LHCN-M2 (cell line): ENCODE results near the gene RAD51. TPM values are rescaled to one million over a fixed set of nuclear protein-coding genes. Genes with fewer than 3 reads are reported as not detected.
A peak's percentile ranks its signal among the peaks of the same experiment; 100 is the strongest.

ENCODE experiments used
- DNase-seq: peaks from one replicate; pipeline ENCODE4 v3.0.0-alpha.2; 2012; ENCODE audit warnings: low read depth
- total RNA-seq: library from RNA; depleted of rRNA; stranded (reverse); fragments of >200 nt; gene quantifications from 2 replicates; pipeline ENCODE4 v1.2.3, GENCODE V29; 2014

The RAD51 gene
- total RNA-seq, 1 experiment from 2014 or later: 16.2 TPM

- DNase-seq: no peak
These were observed 68.2 kb downstream of the RAD51 start for GRCh38 chr15:40762919-40763800.

- peak; percentile 56 for DNase-seq
These were observed 69.0 kb downstream of the RAD51 start, which contains the start of gene GCHFR for GRCh38 chr15:40763801-40764628. GCHFR (plus strand) TSS chr15:40764068; CDS start chr15:40764181, 113 bp downstream.

GRCh38 chr15:40764629-40765103 is 69.7 kb downstream of the RAD51 start:
- DNase-seq: no peak

GRCh38 chr15:40766194-40766815 is 71.3 kb downstream of the RAD51 start:
- no peak for DNase-seq

GRCh38 chr15:40766906-40767837 is 72.2 kb downstream of the RAD51 start:
- no peak for DNase-seq

GRCh38 chr15:40767838-40768500 is 73.0 kb downstream of the RAD51 start:
- DNase-seq: no peak

GRCh38 chr15:40768521-40769273 is 73.7 kb downstream of the RAD51 start:
- no peak for DNase-seq

- DNase-seq: no peak
These were observed 74.5 kb downstream of the RAD51 start, which contains the start of gene C15orf62 for GRCh38 chr15:40769274-40770146. C15orf62 (plus strand) TSS chr15:40769980; CDS start chr15:40770496, 516 bp downstream.

- peak; percentile 42 for DNase-seq
These were observed 75.3 kb downstream of the RAD51 start for GRCh38 chr15:40770147-40770721.

GRCh38 chr15:40771242-40771641 is 76.3 kb downstream of the RAD51 start:
- DNase-seq: no peak

GRCh38 chr15:40772014-40772413 is 77.0 kb downstream of the RAD51 start:
- no peak for DNase-seq

- DNase-seq: no peak
These were observed 78.5 kb downstream of the RAD51 start for GRCh38 chr15:40773496-40773895.

GRCh38 chr15:40773902-40774301 is 78.9 kb downstream of the RAD51 start:
- no peak for DNase-seq

- no peak for DNase-seq
These were observed 80.0 kb downstream of the RAD51 start for GRCh38 chr15:40775007-40775406.

GRCh38 chr15:40775740-40776536 is 81.0 kb downstream of the RAD51 start:
- no peak for DNase-seq

- DNase-seq: peak; percentile 76
These were observed 81.7 kb downstream of the RAD51 start for GRCh38 chr15:40776537-40777141.
